Breast epithelium (tissue), 3 donors: Measurements from ENCODE around the gene PARD3B.

ENCODE experiments used
- CTCF ChIP-seq, 3 donors: fragments of 450-650 bp; IDR thresholded peaks; one replicate each; pipeline ENCODE4 v1.5.1; 2016 to 2017; ENCODE audit warnings: antibody characterized with exemption in 3 of 3, mild to moderate bottlenecking in 3 of 3, moderate library complexity in 3 of 3
- POLR2AphosphoS5 ChIP-seq, 3 donors: sonication (generic); formaldehyde crosslinking; IDR thresholded peaks; one replicate each; pipeline ENCODE4 v1.6.1; 2017; ENCODE audit warnings: antibody characterized with exemption in 3 of 3

- TF ChIP-seq POLR2AphosphoS5 (IDR thresholded peaks at IDR 0.05), result no peak
- TF ChIP-seq CTCF (IDR thresholded peaks at IDR 0.05), result no peak
Observed at GRCh38 chr2:205658572-205658971, 1113.3 kb downstream of the PARD3B start.
